Measurements from ENCODE around the gene RUNX1.

DNA sequence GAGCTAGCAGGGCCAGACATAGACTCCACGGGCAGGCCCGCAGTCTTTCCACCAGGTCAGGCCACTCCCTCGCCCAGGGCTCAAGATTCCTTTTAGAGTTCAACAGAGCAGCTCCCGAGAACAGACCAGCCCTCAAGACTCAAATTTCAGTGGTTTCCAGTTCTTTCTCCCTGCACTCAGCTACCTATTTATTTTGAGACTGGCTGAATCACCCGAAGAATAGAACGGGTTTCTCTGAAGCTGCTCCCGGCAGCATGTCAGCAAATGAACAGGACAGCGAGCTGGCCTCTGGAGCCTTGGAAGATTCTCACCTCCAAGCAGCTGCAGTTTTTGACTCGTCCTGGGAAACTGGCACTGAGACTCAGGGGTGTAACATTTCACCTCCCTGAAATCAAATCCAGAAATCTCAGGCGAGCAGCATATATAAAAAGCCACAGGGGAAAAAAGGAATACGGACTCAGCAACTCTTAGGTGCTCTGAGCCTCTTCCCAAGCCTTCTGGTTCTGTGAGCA, 202.4 kb downstream of the RUNX1 start:
- TF ChIP-seq POLR2A (IDR thresholded peaks at IDR 0.05; ENCODE audit: low read length) (no peak), GATA1 (IDR thresholded peaks at IDR 0.05; ENCODE audit: low read depth, low read length) (no peak)

All from erythroblast (primary cell).